Panc1 (cell line): Measurements from ENCODE around the gene DIP2C.

ENCODE experiments used
- CTCF ChIP-seq: fragments of 450-650 bp; IDR thresholded peaks from 2 replicates; pipeline ENCODE4 v1.5.1; 2017; ENCODE audit warnings: mild to moderate bottlenecking
- POLR2AphosphoS5 ChIP-seq: IDR thresholded peaks from 2 replicates; pipeline ENCODE4 v1.6.1; 2012; ENCODE audit warnings: mild to moderate bottlenecking, low read depth, low read length, moderate library complexity
- REST ChIP-seq, 2 experiments: IDR thresholded peaks; 2 replicates each; pipeline ENCODE4 v1.6.1; 2011 to 2012; ENCODE audit warnings: low read depth in 2 of 2, control low read depth in 1 of 2, low read length in 1 of 2, mild to moderate bottlenecking in 1 of 2, moderate library complexity in 1 of 2; ENCODE audit not compliant: insufficient read depth in 1 of 2
- SIN3A ChIP-seq: IDR thresholded peaks from 2 replicates; pipeline ENCODE4 v1.6.1; 2012; ENCODE audit warnings: low read depth, mild to moderate bottlenecking, low read length, moderate library complexity, borderline replicate concordance; ENCODE audit not compliant: insufficient read depth
- TCF7L2 ChIP-seq: IDR thresholded peaks from 2 replicates; pipeline ENCODE4 v1.6.1; 2011; ENCODE audit warnings: mild to moderate bottlenecking, low read depth, low read length, inconsistent platforms

- TF ChIP-seq CTCF (no peak), POLR2AphosphoS5 (no peak), REST (IDR thresholded peaks at IDR 0.05; ENCODE audit: insufficient read depth in 1 of 2, low read depth in 2 of 2, low read length in 1 of 2) (no peak), TCF7L2 (no peak), SIN3A (no peak)
Observed at GRCh38 chr10:393787-394438, 295.6 kb downstream of the DIP2C start.
